Parathyroid adenoma (tissue), 2 donors: ENCODE results near the gene HOMER3.
A peak's percentile ranks its signal among the peaks of the same experiment; 100 is the strongest.

Experiments used
- H2AFZ ChIP-seq: fragments of 300-600 bp; sonication (generic); one replicate; pipeline ENCODE4 v1.7.0; 2017; ENCODE audit warnings: antibody characterized with exemption, mild to moderate bottlenecking
- H3K27ac ChIP-seq: fragments of 300-600 bp; sonication (generic); one replicate; pipeline ENCODE4 v1.7.0; 2017
- H3K27me3 ChIP-seq: fragments of 300-600 bp; sonication (generic); one replicate; pipeline ENCODE4 v1.7.0; 2017; ENCODE audit warnings: low read length; ENCODE audit not compliant: control insufficient read depth, insufficient read depth
- H3K36me3 ChIP-seq: fragments of 300-600 bp; sonication (generic); one replicate; pipeline ENCODE4 v1.7.0; 2017; ENCODE audit warnings: low read length; ENCODE audit not compliant: control insufficient read depth, insufficient read depth
- H3K4me1 ChIP-seq: fragments of 300-600 bp; sonication (generic); one replicate; pipeline ENCODE4 v1.7.0; 2017; ENCODE audit warnings: control low read depth
- H3K4me2 ChIP-seq: fragments of 300-600 bp; sonication (generic); one replicate; pipeline ENCODE4 v1.7.0; 2017; ENCODE audit warnings: low read length
- H3K4me3 ChIP-seq: fragments of 300-600 bp; sonication (generic); one replicate; pipeline ENCODE4 v1.7.0; 2017; ENCODE audit warnings: low read depth, low read length
- H3K79me2 ChIP-seq: fragments of 300-600 bp; sonication (generic); one replicate; pipeline ENCODE4 v1.7.0; 2017; ENCODE audit warnings: control low read depth
- H3K9ac ChIP-seq: fragments of 300-600 bp; sonication (generic); one replicate; pipeline ENCODE4 v1.7.0; 2017; ENCODE audit warnings: mild to moderate bottlenecking
- H3K9me3 ChIP-seq: fragments of 300-600 bp; sonication (generic); one replicate; pipeline ENCODE4 v1.7.0; 2017; ENCODE audit warnings: low read length; ENCODE audit not compliant: control insufficient read depth
- CTCF ChIP-seq: fragments of 300-600 bp; sonication (generic); IDR thresholded peaks from one replicate; pipeline ENCODE4 v1.7.0; 2017; ENCODE audit warnings: antibody characterized with exemption, mild to moderate bottlenecking
- donor health status: primary hyperparathyroidism.

HOMER3 gene

GRCh38 chr19:18940769-18941627 is at the start of gene HOMER3:
TSS of gene HOMER3 (minus strand) at chr19:18941217. CDS start at chr19:18938982, 2,235 bp downstream.
- H2AFZ ChIP-seq, result peak within 1 kb of the TSS; percentile 84
- no peak within 1 kb of the TSS for H3K9ac ChIP-seq
- H3K4me3 ChIP-seq, result peak within 1 kb of the TSS; percentile 81
- H3K36me3 ChIP-seq, result no peaks in the 10 kb centered on the region
- H3K4me1 ChIP-seq, result peaks cover 7% of the 10 kb centered on the region
- peak within 1 kb of the TSS; percentile 96 for H3K4me2 ChIP-seq
- H3K27me3 ChIP-seq, result no peaks in the 10 kb centered on the region
- H3K79me2 ChIP-seq, result peaks cover 2% of the 10 kb centered on the region
- H3K27ac ChIP-seq, result no peak within 1 kb of the TSS
- no peaks in the 10 kb centered on the region for H3K9me3 ChIP-seq
- TF ChIP-seq CTCF, result no peak

- no peak overlapping the region for H2AFZ ChIP-seq
- no peak overlapping the region for H3K27ac ChIP-seq
- TF ChIP-seq CTCF, result no peak
- H3K27me3 ChIP-seq, result no peaks in the 10 kb centered on the region
- no peak overlapping the region for H3K4me2 ChIP-seq
- H3K79me2 ChIP-seq, result no peaks in the 10 kb centered on the region
- no peak overlapping the region for H3K4me3 ChIP-seq
- H3K9me3 ChIP-seq, result no peaks in the 10 kb centered on the region
- peaks cover 4% of the 10 kb centered on the region for H3K4me1 ChIP-seq
- no peak overlapping the region for H3K9ac ChIP-seq
- no peaks in the 10 kb centered on the region for H3K36me3 ChIP-seq
Measured at GRCh38 chr19:18990128-18990708, 49.2 kb upstream of the HOMER3 start.

DNA sequence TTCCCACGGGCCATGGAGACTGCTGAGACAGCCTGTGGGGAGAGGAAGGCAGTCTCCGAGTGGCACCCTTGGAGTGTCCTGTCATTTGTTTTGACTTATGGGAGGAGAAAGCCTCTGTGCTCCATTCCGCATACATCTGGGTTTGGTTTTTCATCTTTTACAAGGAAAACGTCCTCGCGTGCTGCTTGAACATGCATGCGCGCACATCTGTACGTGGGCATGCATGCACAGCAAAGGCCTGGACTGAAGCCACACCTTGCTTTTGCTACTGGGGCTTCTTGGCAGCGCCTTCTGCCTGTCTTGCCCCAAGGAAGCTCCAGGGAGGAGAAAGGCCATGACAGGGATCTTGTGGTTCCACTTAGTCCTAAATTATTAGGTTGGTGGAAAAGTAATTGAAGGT is 48.3 kb upstream of the HOMER3 start:
- H3K79me2 ChIP-seq, result no peaks in the 10 kb centered on the region
- H2AFZ ChIP-seq, result no peak overlapping the region
- H3K4me3 ChIP-seq, result no peak overlapping the region
- no peaks in the 10 kb centered on the region for H3K36me3 ChIP-seq
- H3K9ac ChIP-seq, result no peak overlapping the region
- H3K4me2 ChIP-seq, result no peak overlapping the region
- no peak overlapping the region for H3K27ac ChIP-seq
- H3K9me3 ChIP-seq, result no peaks in the 10 kb centered on the region
- no peak for TF ChIP-seq CTCF
- no peaks in the 10 kb centered on the region for H3K27me3 ChIP-seq
- peaks cover 4% of the 10 kb centered on the region for H3K4me1 ChIP-seq

GRCh38 chr19:18987456-18987855 is 46.4 kb upstream of the HOMER3 start:
- H3K36me3 ChIP-seq, result no peaks in the 10 kb centered on the region
- no peak overlapping the region for H2AFZ ChIP-seq
- H3K9ac ChIP-seq, result no peak overlapping the region
- TF ChIP-seq CTCF, result no peak
- H3K27ac ChIP-seq, result no peak overlapping the region
- H3K27me3 ChIP-seq, result no peaks in the 10 kb centered on the region
- H3K4me3 ChIP-seq, result no peak overlapping the region
- no peaks in the 10 kb centered on the region for H3K9me3 ChIP-seq
- peaks cover 4% of the 10 kb centered on the region for H3K4me1 ChIP-seq
- no peak overlapping the region for H3K4me2 ChIP-seq
- no peaks in the 10 kb centered on the region for H3K79me2 ChIP-seq
